GM12872 (cell line): ENCODE data around the gene DGKI.

Experiments used
- CTCF ChIP-seq: IDR thresholded peaks from 3 replicates; pipeline ENCODE4 v1.5.1; 2011; ENCODE audit warnings: low read depth, mild to moderate bottlenecking, low read length, moderate library complexity; ENCODE audit not compliant: insufficient read depth

DGKI gene

DNA sequence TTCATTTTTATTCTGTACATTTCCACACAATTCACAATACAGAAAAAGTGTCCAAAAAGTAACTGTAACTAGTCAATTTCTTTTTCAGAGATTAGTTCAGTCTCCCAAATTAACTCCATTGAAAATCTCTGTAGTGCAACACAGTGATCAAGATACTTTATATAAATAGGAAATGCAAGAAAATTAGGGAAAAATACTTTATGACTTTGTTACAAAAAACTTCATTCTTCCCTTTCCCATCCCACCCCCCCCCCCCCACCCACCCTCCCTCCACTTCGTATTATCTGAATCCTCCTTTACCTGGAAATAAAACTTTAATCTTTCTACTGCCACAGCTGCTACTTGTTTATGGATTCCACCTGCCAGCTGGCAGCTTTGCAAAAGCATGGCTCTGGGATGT lies 465.7 kb downstream of the DGKI start:
- no peak for TF ChIP-seq CTCF

DNA sequence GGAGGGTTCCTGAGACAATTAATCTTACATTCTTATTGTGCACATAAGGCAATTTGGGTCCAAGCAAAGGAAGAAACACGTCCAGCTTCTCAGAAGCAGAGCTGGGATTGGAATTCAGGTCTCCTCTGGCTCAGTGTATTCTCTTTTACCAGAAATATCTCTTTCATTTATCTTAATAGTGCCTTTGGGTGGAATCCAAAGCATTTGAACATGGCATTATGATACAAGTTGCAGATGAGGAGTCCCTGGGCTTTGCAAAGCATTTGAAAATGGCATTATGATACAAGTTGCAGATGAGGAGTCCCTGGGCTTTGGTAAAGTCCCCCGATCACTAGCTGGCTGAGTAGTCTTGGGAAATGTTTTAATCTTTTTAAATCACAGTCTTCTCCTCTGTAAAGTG lies 473.3 kb downstream of the DGKI start:
- no peak for TF ChIP-seq CTCF

DNA sequence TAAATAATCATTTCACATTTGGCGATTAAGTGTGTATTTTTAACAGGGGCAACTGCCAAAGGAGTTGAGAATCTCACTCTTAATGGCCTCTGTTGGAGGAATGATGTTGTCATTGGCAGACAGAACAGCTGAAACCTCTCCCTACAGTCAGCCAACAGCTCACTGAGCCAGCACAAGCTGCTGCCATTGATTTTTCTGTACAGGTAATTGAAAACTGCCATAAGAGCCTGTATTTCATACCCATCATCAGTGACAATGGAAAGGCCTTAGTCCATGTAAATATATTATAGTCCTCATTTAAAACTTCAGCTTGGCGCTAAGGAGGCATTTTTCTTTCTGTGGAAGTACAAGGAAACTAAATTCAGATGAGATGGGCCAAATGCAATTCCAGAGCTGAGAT lies 475.2 kb downstream of the DGKI start:
- no peak for TF ChIP-seq CTCF

DNA sequence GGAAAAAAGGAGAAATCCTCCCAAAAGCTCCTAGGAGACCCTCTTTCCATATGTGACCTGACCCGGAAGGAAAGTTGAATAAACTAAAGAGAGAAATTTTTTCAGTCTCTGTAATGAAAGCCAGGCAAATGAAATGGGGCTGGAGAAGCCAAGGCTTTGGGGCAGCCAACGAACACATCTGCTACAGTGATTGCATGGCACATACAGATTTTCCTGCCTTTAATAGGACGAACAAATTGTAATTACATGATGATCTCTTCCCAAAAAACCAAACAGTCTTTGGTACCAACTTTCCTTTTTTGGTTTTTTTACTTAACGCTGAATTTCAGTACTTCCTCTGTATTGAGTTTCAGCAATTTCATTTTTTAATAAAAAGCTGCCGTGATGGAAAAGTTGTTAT lies 479.8 kb downstream of the DGKI start:
- no peak for TF ChIP-seq CTCF

- no peak for TF ChIP-seq CTCF
Measured at GRCh38 chr7:137363683-137364082, 483.1 kb downstream of the DGKI start.

- TF ChIP-seq CTCF = no peak
Measured at GRCh38 chr7:137360087-137360679, 486.6 kb downstream of the DGKI start.

GRCh38 chr7:137354961-137355360 lies 491.8 kb downstream of the DGKI start:
- TF ChIP-seq CTCF = no peak

DNA sequence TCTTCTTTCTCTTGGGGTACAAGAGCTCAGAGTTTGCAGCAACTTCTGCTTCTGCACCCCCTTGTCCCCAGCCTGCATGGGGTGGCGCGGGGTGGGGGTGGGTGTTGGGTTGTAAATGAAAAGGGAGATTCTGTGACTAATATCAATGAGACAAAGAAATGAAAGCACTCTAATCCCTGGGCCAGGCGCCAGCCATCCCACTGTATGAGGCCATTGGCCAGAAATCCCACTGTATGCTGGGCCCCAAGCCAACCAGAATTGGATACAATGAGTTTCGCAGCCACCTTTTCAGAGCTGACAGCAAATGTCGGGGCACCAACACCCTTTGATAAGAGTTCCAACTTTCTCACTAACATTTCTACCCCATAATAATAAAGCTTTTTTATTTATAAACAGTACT lies 492.4 kb downstream of the DGKI start:
- no peak for TF ChIP-seq CTCF
